Camera-type eye (tissue), 1 donor: ENCODE results near the gene CYSLTR1. TPM values are rescaled to one million over a fixed set of nuclear protein-coding genes. Genes with fewer than 3 reads are reported as not detected.

ENCODE experiments used
- total RNA-seq: library from RNA; depleted of rRNA; stranded (reverse); fragments of >200 nt; gene quantifications from one replicate; pipeline ENCODE4 v1.2.3, GENCODE V29; 2014

CYSLTR1 gene
- total RNA-seq: 5.2 TPM

GRCh38 chrX:78327370-78328086, at the start of gene CYSLTR1:
Gene CYSLTR1 (minus strand): TSS chrX:78327611. CDS start chrX:78273746, 53,865 bp downstream.

Other genes with a start within 250 kb of the CYSLTR1 start
- gene PGK1, start 223.4 kb downstream of the CYSLTR1 start, total RNA-seq: 216 TPM
- 40.5 TPM for gene TAF9B, start 188.0 kb downstream of the CYSLTR1 start, total RNA-seq